ENCODE data around the gene DUS3L. TPM values are rescaled to one million over a fixed set of nuclear protein-coding genes. Genes with fewer than 3 reads are reported as not detected.

DUS3L gene
- total RNA-seq, 1 donor from 2014 or later = 18.4 TPM

DNA sequence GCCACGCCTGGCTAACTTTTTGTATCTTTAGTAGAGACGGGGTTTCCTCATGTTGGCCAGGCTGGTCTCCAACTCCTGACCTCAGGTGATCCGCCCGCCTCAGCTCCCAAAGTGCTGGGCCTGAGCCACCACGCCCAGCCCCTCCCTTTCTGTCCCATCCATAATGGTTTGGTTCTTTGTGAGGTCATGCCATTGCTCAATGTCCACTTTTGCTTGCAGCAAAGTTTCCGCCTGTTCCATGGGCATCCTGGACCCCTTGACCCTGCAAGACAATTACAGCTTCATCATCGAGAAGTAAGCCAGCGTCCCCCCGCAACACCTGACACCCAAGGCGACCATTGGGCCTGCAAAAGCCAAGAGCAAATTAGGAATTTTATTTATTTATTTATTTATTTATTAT lies 23.0 kb downstream of the DUS3L start:
- Mint-ChIP-seq H3K9me3 (ENCODE audit: low read depth) (no peaks in the 10 kb centered on the region), H3K4me3 (ENCODE audit: unreplicated experiment) (no peak overlapping the region), H3K4me1 (ENCODE audit: low read depth) (no peaks in the 10 kb centered on the region), H3K27ac (ENCODE audit: unreplicated experiment) (no peak overlapping the region), H3K36me3 (ENCODE audit: low read depth) (no peaks in the 10 kb centered on the region), H3K27me3 (ENCODE audit: low read depth) (no peaks in the 10 kb centered on the region)
- no peak for DNase-seq (ENCODE audit: low spot score)
- TF ChIP-seq CTCF (IDR thresholded peaks at IDR 0.05) = no peak

- TF ChIP-seq CTCF (IDR thresholded peaks at IDR 0.05) = no peak
Observed at GRCh38 chr19:5765220-5765619, 25.7 kb downstream of the DUS3L start.

DNA sequence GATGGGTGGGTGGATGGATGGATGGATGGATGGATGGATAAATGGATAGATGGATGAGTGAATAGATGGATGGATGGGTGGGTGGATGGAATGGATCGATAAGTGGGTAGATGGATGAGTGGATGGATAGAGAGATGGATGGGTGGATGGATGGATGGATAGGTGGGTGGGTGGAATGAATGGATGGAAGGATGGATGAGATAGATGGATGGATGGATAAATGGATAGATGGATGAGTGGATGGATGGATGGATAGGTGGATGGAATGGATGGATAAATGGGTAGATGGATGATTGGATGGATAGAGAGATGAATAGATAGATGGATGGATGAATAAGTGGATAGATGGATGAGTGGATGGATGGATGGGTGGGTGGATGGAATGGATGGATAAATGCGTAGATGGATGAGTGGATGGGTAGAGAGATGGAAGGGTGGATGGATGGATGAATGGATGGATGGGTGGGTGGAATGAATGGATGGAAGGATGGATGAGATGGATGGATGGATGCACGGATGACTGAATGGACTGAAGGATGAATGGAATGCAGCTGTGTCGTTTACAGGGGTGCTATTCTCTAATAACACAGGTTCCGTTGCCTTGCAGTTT lies 28.2 kb downstream of the DUS3L start:
- no peak for TF ChIP-seq CTCF (IDR thresholded peaks at IDR 0.05)
- Mint-ChIP-seq H3K27me3 (ENCODE audit: low read depth) (peaks cover 4% of the 10 kb centered on the region), H3K36me3 (ENCODE audit: low read depth) (no peaks in the 10 kb centered on the region), H3K4me1 (ENCODE audit: low read depth) (no peaks in the 10 kb centered on the region), H3K9me3 (ENCODE audit: low read depth) (peaks cover 5% of the 10 kb centered on the region), H3K4me3 (ENCODE audit: unreplicated experiment) (no peak overlapping the region), H3K27ac (ENCODE audit: unreplicated experiment) (no peak overlapping the region)
- DNase-seq (ENCODE audit: low spot score) = no peak

More at GRCh38 chr19:5765220-5765619, 25.7 kb downstream of the DUS3L start:
- no peaks in the 10 kb centered on the region for H3K36me3 Mint-ChIP-seq (ENCODE audit: low read depth)
- no peak for DNase-seq (ENCODE audit: low spot score)
- peaks cover 2% of the 10 kb centered on the region for H3K27me3 Mint-ChIP-seq (ENCODE audit: low read depth)
- no peak overlapping the region for H3K4me3 Mint-ChIP-seq (ENCODE audit: unreplicated experiment)
- no peak overlapping the region for H3K27ac Mint-ChIP-seq (ENCODE audit: unreplicated experiment)
- H3K4me1 Mint-ChIP-seq (ENCODE audit: low read depth) = no peaks in the 10 kb centered on the region
- H3K9me3 Mint-ChIP-seq (ENCODE audit: low read depth) = peaks cover 5% of the 10 kb centered on the region

DNA sequence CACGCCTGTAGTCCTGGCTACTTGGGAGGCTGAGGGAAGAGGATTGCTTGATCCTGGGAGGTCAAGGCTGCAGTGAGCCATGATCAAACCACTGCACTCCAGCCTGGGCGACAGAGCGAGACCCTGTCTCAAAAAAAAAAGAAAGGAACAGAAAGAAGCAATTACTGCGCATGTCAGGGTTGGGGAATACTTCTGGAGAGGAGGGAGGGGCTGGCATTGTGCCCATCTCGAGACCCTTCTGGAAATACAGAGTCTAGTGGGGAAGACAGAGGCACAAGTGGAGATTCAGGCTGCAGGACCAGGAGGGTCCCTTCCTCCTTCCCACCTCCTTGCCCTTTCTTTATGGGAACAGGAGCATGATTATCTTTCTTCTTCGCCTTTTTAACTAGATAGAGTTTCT lies 37.2 kb downstream of the DUS3L start:
- H3K27me3 Mint-ChIP-seq (ENCODE audit: low read depth) = peaks cover 2% of the 10 kb centered on the region
- DNase-seq (ENCODE audit: low spot score) = no peak
- no peaks in the 10 kb centered on the region for H3K4me1 Mint-ChIP-seq (ENCODE audit: low read depth)
- no peak overlapping the region for H3K4me3 Mint-ChIP-seq (ENCODE audit: unreplicated experiment)
- H3K9me3 Mint-ChIP-seq (ENCODE audit: low read depth) = no peaks in the 10 kb centered on the region
- no peak for TF ChIP-seq CTCF (IDR thresholded peaks at IDR 0.05)
- no peak overlapping the region for H3K27ac Mint-ChIP-seq (ENCODE audit: unreplicated experiment)
- no peaks in the 10 kb centered on the region for H3K36me3 Mint-ChIP-seq (ENCODE audit: low read depth)

DNA sequence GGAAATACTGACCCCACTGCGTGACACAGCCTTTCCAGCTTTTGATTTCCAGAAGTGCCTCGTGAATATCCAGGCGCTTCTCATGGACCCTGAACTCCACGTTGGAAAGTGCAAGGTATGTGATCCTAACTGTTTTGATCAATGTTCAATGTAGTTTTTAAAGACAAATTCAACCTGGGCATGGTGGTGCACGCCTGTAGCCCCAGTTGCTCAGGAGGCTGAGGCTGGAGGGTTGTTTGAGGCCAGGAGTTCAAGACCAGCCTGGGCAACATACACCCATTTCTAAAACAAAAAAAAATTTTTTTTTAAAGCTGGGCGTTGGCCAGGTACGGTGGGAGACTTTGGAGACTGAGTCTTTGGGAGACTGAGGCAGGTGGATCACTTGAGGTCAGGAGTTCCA lies 39.3 kb downstream of the DUS3L start:
- H3K27me3 Mint-ChIP-seq (ENCODE audit: low read depth) = peaks cover 9% of the 10 kb centered on the region
- no peak for DNase-seq (ENCODE audit: low spot score)
- no peaks in the 10 kb centered on the region for H3K36me3 Mint-ChIP-seq (ENCODE audit: low read depth)
- no peaks in the 10 kb centered on the region for H3K9me3 Mint-ChIP-seq (ENCODE audit: low read depth)
- H3K27ac Mint-ChIP-seq (ENCODE audit: unreplicated experiment) = no peak overlapping the region
- no peaks in the 10 kb centered on the region for H3K4me1 Mint-ChIP-seq (ENCODE audit: low read depth)
- no peak overlapping the region for H3K4me3 Mint-ChIP-seq (ENCODE audit: unreplicated experiment)
- TF ChIP-seq CTCF (IDR thresholded peaks at IDR 0.05) = no peak

Data from chondrocyte (in vitro differentiated cells).